Measurements from ENCODE around the gene THPO.
"Not testable (repeated sequence)": the region's sequence is repeated elsewhere in the genome, so short reads cannot be mapped to it uniquely, and the experiment has no call there.

THPO gene

DNA sequence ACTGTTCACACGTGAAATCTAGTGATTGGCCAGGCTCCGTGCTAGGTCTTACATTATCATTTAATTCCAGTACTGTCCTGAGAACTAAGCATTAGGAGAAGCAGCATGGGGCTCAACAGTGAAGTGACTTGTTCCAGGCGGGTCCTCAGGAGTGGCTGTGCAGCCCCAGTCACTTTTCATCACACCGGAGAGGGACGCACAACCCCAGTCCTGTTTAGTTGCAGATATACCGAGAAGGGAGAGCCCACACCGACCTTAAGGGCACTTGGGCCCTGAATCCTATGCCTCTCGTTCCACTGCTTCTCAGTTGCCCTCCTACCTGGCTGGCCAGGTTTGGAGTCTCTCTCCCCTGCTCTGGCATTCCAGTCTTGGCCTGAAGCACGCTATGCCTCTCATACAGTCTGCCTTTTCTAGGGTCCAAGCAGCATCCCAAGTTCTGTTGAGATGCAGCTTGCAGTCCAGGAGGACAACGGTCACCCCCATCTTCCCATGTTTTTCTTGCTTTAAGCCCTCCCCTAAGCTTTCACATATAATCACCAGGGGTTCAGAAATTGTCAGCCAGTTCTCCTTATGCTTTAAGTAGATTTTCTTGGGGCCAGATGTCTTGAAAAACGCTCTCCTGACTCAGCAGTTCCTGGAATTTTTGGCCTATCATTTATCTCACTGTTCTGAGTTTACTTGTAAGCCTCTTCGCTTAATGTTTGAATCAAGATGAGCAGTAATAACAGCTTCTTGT, 30.5 kb downstream of the THPO start:
- DNase-seq, result no peak

DNA sequence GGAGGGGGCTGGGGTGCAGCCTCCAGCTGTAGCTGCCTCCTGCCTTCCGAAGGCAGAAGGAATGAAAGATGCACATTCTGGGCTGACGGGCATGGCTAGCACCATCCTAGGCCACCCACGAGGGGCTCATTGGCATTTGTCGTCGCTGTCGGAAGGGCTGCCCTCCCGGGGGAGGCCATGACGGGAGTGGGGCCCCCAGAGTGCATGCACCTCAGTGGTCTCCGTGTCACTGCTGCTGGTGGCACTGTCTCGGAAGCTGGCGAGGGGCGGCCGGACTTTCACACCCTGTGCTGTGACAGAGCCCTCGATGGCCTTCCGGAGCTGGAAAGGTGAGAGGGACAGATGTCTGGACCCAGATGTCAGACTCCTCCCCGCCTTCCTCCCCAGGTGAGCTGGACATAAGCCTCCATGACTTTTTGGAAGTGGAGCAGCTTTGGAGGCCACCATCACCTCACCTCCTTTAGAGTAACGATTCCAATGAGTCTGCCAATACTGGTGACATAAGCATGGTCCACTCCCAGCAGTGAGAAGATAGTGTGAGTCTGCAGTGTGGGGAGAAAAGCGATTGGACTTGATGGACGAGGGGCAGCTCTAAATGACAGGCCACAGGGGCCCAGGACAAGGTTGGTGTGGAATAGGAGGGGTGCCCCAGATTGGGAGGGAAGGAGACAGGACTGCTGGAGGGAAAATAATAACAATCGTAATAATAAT, 31.4 kb downstream of the THPO start:
- DNase-seq, result no peak

GRCh38 chr3:184345317-184346144, 32.5 kb downstream of the THPO start:
- DNase-seq, result no peak

DNA sequence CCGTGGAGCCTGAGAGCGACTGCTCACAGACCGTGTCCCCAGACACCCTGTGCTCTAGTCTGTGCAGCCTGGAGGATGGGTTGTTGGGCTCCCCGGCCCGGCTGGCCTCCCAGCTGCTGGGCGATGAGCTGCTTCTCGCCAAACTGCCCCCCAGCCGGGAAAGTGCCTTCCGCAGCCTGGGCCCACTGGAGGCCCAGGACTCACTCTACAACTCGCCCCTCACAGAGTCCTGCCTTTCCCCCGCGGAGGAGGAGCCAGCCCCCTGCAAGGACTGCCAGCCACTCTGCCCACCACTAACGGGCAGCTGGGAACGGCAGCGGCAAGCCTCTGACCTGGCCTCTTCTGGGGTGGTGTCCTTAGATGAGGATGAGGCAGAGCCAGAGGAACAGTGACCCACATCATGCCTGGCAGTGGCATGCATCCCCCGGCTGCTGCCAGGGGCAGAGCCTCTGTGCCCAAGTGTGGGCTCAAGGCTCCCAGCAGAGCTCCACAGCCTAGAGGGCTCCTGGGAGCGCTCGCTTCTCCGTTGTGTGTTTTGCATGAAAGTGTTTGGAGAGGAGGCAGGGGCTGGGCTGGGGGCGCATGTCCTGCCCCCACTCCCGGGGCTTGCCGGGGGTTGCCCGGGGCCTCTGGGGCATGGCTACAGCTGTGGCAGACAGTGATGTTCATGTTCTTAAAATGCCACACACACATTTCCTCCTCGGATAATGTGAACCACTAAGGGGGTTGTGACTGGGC, 33.3 kb downstream of the THPO start:
- DNase-seq, result no peak

DNA sequence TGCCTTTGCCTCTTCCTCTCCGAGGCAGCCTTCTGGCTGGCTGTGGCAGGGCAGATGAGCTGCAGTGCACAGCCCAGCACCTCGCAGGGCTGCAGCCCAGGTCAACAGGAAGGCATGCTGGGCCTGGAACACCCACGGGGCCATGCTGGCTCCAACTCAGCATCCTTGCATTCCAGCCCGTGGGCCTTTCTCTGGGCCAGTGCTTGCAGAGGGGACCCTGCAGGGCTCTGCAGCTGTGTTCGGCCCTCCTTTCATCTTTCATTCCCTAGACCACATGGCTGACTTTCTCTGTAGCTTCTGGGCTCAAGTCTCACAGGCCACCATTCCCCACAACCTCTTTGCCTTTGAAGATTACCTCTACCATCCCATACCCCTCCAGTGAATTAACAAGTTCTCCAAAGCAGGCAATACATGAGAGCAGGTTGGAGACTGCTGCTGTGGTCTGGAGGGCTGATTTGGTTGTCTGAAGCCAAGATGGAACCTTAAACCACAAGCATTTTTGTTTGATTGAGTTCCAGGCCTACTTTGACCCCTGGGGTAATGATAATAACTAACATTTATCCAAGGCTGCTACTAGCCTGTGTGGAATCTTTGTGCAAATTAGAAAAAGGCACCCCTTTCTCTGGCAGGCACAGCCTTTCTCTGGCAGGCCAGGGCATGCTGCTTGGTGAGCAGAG, 34.7 kb downstream of the THPO start:
- no peak for DNase-seq

DNA sequence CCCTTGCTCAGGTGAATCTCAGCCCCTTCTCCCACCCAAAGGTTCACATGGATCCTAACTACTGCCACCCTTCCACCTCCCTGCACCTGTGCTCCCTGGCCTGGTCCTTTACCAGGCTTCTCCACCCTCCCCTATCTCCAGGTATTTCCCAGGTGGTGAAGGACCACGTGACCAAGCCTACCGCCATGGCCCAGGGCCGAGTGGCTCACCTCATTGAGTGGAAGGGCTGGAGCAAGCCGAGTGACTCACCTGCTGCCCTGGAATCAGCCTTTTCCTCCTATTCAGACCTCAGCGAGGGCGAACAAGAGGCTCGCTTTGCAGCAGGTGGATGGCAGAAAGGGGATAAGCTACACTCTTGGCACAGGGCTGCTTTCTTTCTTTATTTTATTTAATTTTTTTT, 36.1 kb downstream of the THPO start:
- no peak for DNase-seq

DNA sequence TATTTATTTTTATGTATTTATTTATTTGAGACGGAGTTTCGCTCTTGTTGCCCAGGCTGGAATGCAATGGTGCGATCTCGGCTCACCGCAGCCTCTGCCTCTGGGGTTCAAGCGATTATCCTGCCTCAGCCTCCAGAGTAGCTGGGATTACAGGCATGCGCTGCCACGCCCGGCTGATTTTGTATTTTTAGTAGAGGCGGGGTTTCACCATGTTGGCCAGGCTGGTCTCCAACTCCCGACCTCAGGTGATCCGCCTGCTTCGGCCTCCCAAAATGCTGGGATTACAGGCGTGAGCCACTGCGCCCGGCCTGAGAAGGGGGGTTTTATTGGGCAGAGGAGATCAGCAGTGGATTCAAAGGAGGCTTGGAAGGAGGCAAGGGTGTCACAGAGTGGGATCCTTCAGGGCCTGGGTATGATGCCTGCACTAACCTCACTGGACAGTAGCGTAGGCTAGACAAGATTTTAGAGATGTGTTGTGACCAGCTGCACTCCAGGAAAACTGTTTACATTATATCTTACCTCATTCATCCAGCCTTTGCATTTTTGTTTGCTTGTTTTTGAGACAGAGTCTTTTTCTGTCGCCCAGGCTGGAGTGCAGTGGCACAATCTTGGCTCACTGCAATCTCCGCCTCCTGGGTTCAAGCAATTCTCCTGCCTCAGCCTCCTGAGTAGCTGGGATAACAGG, 38.4 kb downstream of the THPO start:
- not testable (repeated sequence) for DNase-seq

- DNase-seq, result no peak
These were observed 39.0 kb downstream of the THPO start for GRCh38 chr3:184339001-184339400.

DNA sequence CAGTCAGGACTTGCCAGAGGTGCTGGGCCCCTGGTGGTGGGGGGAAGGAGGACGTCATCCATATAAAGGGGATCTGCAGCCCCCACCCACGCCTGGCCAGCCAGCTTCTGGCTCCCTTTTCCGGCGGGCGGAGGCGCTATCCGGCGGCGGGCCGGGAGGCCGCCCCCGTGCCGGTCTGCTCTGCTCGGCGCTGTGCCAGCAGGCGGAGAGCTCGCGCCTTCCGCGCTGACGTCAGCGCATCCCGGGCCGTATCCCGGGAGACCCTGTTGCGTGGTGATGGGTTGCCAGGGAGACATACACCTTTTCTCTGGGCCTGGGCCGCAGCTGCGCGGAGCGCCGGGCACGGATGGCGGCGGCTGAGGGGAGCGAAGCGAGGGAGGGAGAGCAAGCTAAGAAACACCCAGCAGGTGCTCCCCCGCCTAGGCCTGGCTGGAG, 39.5 kb downstream of the THPO start:
- no peak for DNase-seq

DNA sequence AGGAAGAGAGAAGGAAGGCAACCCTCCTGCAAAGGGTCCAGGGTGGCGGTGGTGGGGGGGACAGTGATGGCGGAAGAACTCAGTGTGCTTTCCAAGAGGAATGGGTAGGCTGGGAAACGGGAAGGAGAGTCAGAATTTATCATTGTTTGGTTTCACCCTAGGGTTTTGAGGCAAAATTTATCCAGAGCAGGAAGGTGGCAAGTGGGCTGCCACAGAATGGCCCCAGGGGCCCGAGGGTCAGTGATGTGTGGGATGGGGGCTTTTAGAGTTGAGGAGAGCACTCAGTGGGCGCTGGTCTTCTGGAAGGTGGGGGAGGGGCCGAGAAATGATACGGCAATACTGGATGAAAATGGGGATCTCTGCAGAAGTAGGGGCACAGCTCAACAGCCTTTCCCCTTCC, 40.0 kb downstream of the THPO start:
- no peak for DNase-seq

- DNase-seq, result no peak
These were observed 40.6 kb downstream of the THPO start, which contains the start of gene FAM131A for GRCh38 chr3:184337399-184337714. TSS of gene FAM131A (plus strand) at chr3:184337600. CDS start at chr3:184337631, 31 bp downstream.

- DNase-seq, result no peak
These were observed 41.2 kb downstream of the THPO start for GRCh38 chr3:184336547-184337398.

DNA sequence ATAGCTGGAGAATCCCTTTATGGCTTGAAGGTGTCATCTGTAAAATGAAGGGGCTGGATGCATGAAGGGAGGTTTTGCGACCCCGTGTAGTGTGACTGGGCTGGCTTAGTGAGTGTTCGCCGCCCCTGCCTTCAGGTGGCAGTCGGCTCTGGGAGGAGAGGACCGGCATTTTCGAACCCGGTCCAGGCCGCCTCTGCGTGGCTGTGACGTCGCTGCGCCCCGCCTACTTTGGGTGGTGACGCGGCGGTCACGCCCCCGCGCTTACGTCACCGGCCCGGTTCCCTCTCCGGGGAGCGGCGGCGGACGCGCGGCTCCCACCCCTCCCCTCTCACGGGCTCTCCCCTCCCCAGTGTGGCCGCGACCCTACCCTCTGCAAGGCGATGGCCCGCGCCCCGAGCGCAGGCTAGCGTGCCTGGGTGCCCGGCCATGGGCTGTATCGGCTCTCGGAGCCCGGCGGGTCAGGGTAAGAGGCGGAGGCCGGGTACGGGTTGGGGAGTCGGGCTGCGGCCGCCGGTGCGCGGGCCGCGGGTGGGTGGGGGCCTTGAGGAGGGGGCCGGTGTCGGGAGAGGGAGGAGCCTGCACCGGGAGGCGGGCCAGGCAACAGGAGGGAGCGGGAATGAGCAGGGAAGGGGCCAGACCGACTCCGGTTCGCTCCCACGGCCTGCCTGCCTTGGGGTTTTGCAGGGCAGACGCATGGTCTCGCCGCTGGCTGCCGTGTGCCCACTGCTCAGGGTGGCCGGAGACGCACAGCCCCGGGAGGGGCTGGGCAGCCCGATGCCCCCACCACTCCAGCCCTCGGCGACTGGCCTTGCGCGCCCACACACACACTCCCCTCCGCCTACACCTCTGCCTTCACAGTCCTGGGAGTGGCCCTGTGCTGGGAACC, 42.1 kb downstream of the THPO start:
- DNase-seq, result peak; percentile 95

DNA sequence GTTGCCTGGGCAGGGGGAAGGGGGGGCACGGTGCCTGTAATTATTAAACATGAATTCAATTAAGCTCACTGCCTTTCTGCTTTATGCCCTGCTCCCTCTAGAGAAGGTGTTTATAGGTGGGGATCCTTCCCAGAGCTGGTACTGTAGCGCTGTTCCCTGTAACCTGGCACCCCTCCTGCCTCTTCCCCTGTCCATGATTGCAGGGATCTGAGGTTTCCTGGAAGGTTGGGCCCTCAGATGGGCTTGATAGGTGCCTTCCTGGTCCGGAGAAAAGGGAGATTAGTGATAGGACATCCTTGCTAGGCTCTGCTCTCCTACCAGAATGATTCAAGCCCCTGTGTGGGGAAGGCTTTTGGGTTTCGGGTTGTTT, 42.7 kb downstream of the THPO start:
- no peak for DNase-seq

GRCh38 chr3:184334470-184335158, 43.4 kb downstream of the THPO start:
- peak; percentile 64 for DNase-seq

GRCh38 chr3:184333700-184334099, 44.3 kb downstream of the THPO start:
- DNase-seq, result no peak

DNA sequence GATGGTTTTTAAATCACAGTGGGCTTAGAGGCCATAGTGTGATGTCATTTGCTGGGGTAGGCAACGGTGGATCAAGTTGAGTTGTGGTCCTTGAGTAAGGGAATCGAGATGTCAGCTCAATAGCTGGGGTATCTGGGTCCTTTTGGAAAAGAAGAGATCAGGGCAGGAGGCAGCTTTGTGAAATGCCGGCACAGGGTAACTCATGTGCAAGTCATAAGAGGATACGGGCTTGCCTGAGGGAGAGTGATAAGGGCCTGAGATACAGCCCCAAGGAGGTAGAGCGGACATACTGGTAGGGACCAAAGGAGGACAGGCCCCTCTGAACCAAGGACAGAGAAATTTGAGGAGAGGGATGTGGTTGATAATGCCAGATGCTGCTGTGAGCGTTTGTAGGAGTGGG, 44.8 kb downstream of the THPO start:
- no peak for DNase-seq

DNA sequence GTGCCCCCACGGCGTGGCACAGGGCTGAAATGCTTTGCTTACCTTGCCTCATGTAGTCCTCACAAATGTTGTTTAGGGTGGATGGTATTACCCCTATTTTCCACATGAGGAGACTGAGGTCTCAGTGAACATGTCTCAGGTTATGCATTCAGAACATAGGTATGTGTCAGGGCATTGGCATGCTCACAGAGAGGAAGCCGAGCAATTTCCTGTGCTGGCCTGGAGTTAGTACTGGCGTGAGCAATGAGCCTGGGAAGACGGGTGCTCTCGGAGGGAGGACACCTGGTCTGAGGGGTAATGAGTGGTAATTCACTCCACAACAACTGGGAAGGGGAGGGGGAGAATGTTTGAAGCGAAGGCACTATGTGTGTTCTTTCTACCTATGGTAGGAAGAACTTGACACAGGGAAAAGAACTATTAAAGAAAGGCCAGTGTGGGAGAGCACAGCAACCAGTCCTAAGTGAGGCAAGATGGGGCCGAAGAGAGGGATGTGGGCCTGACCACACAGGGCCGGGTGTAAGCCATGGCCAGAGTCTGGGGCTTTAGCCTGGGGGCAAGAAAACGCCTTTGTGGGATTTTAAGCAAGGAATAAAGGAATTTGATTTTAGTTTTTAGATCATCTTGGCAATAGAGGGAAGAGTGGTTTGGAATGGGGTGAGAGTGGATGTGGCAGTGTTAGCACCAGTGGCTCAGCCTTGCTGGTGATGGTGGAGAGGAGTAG, 45.5 kb downstream of the THPO start:
- no peak for DNase-seq
